Left cardiac atrium (tissue), 4 donors: ENCODE measurements around the gene TFIP11. TPM values are rescaled to one million over a fixed set of nuclear protein-coding genes. Genes with fewer than 3 reads are reported as not detected.

Experiments
- ATAC-seq, 2 donors: fragments of 200-7000 bp; cut with Tn5 transposase; one replicate each; pipeline ENCODE4 v1.9.1; 2020; ENCODE audit warnings: mild to moderate bottlenecking in 2 of 2, moderate library complexity in 2 of 2
- DNase-seq: peaks from one replicate; pipeline ENCODE4 v3.0.0-alpha.2; 2020
- intact Hi-C, 2 donors: fragments of 100-400 bp; cut with DNase I; formaldehyde crosslinking; loops; one replicate each; pipeline versions ENCODE4 v1.14.1 to v1.15.1; 2022 to 2023
- long read RNA-seq: library from polyadenylated mRNA; unstranded; transcript quantifications from one replicate; pipeline ENCODE4 v2.0.0, GENCODE V29; 2021
- total RNA-seq, 2 donors: library from RNA; stranded (reverse); fragmentation: NEBNext Ultra II Directional; extraction: Animal tissue kit (Norgen Biotek cat#: 25700); gene quantifications; one replicate each; pipeline ENCODE4 v1.2.1, GENCODE V29; 2021
- donor health status: DM: no; HTN: yes; CAD: no.
- donor health status: DM: no; HTN: yes; CAD: no; lungs with severe emphysema.
- donor health status: DM: yes; HTN: yes; CAD: no.
- donor health status: Dilated cardiomyopathy.

TFIP11 gene
- 10 to 100 TPM; 19.9 to 20.4 TPM for total RNA-seq
- long read RNA-seq, transcript TFIP11-204 (15 exons, 3,586 nt) = major isoform, 36 of 58 reads
- long read RNA-seq, partial matches to known transcripts = 2 of 58 reads
- long read RNA-seq, other reads (novel, unspliced or antisense) = 16 of 58 reads

- peak; percentile 96 for DNase-seq
- peak; percentile 100 for ATAC-seq
- intact Hi-C loops = loop anchor here (5.0 to 10.0 kb wide), 2 partner anchors 73 to 75 kb away; no protein-coding TSS in a partner anchor
These were observed at the start of gene TFIP11 for GRCh38 chr22:26512149-26512793. TFIP11 (minus strand) TSS chr22:26512473; CDS start chr22:26510272, 2,201 bp downstream.

GRCh38 chr22:26561756-26562417, 49.6 kb upstream of the TFIP11 start:
- peak; percentile 68 for DNase-seq
- ATAC-seq = peak; percentile 83 to 85
- intact Hi-C loops = no loop called here

GRCh38 chr22:26559961-26560575, 47.8 kb upstream of the TFIP11 start:
- intact Hi-C loops = no loop called here
- DNase-seq (no peak), ATAC-seq (no peak)

- intact Hi-C loops = no loop called here
- DNase-seq (no peak), ATAC-seq (no peak)
These were observed 46.1 kb upstream of the TFIP11 start for GRCh38 chr22:26558248-26558895.

GRCh38 chr22:26556904-26557303, 44.6 kb upstream of the TFIP11 start:
- DNase-seq = no peak
- peak; percentile 9 to 29 for ATAC-seq
- intact Hi-C loops = no loop called here

GRCh38 chr22:26555478-26555877, 43.2 kb upstream of the TFIP11 start:
- ATAC-seq (peak; percentile 43 to 47), DNase-seq (no peak)
- intact Hi-C loops = no loop called here

GRCh38 chr22:26554956-26555355, 42.7 kb upstream of the TFIP11 start:
- ATAC-seq = no peak
- intact Hi-C loops = no loop called here
- DNase-seq = no peak

- intact Hi-C loops = no loop called here
- ATAC-seq = no peak
- DNase-seq = no peak
These were observed 40.9 kb upstream of the TFIP11 start for GRCh38 chr22:26553056-26553752.

- no peak for ATAC-seq
These were observed 40.2 kb upstream of the TFIP11 start for GRCh38 chr22:26552466-26552865.

GRCh38 chr22:26551568-26551967, 39.3 kb upstream of the TFIP11 start:
- DNase-seq = no peak
- no peak for ATAC-seq
- intact Hi-C loops = no loop called here

More at GRCh38 chr22:26552466-26552865, 40.2 kb upstream of the TFIP11 start:
- no peak for DNase-seq
- intact Hi-C loops = no loop called here

GRCh38 chr22:26550498-26551033, 38.3 kb upstream of the TFIP11 start:
- peak; percentile 89 for ATAC-seq
- peak; percentile 69 for DNase-seq
- intact Hi-C loops = no loop called here

- peak; percentile 7 to 20 for ATAC-seq
- intact Hi-C loops = no loop called here
- DNase-seq = no peak
These were observed 37.7 kb upstream of the TFIP11 start for GRCh38 chr22:26549902-26550497.

GRCh38 chr22:26548984-26549383, 36.7 kb upstream of the TFIP11 start:
- no peak for ATAC-seq
- intact Hi-C loops = no loop called here
- no peak for DNase-seq

- DNase-seq (no peak), ATAC-seq (no peak)
- intact Hi-C loops = no loop called here
These were observed 36.0 kb upstream of the TFIP11 start for GRCh38 chr22:26548303-26548702.

GRCh38 chr22:26547837-26548236, 35.6 kb upstream of the TFIP11 start:
- DNase-seq (no peak), ATAC-seq (no peak)
- intact Hi-C loops = no loop called here

- no peak for ATAC-seq
These were observed 35.2 kb upstream of the TFIP11 start for GRCh38 chr22:26547426-26547825.

GRCh38 chr22:26546282-26546681, 34.0 kb upstream of the TFIP11 start:
- DNase-seq = no peak
- peak; percentile 37 to 54 for ATAC-seq
- intact Hi-C loops = no loop called here

More at GRCh38 chr22:26547426-26547825, 35.2 kb upstream of the TFIP11 start:
- intact Hi-C loops = no loop called here
- no peak for DNase-seq

- ATAC-seq = no peak
- DNase-seq = no peak
- intact Hi-C loops = no loop called here
These were observed 33.6 kb upstream of the TFIP11 start for GRCh38 chr22:26545827-26546226.
